Endothelial cell of umbilical vein (primary cell): ENCODE results near the gene CIDEB. TPM values are rescaled to one million over a fixed set of nuclear protein-coding genes. Genes with fewer than 3 reads are reported as not detected.
A peak's percentile ranks its signal among the peaks of the same experiment; 100 is the strongest.

Source experiments
- BruUV-seq: library from RNA; stranded (reverse); fragments of 400-500 nt; replicated peaks from 2 replicates; lab custom pipeline; 2021; lab: Mats Ljungman, UMichigan
- CTCF ChIA-PET: fragments of 300-600, 350-600 bp; sonication (Branson Sonifier 250); formaldehyde crosslinking; loops from one replicate; lab custom pipeline; 2021; ENCODE audit warnings: antibody characterized with exemption, inconsistent platforms; lab: Charles Lee
- POLR2A ChIA-PET: fragments of 300-600, 350-600 bp; sonication (Branson Sonifier 250); formaldehyde crosslinking; loops from one replicate; lab custom pipeline; 2021; ENCODE audit warnings: antibody characterized with exemption, inconsistent platforms; lab: Charles Lee
- DNase-seq: peaks from one replicate; pipeline ENCODE4 v3.0.0-alpha.2; 2011; ENCODE audit warnings: low read depth, low spot score
- FAIRE-seq: peaks from 2 replicates; lab custom pipeline; 2011; peaks lifted over from hg19 to GRCh38; lab: Jason Lieb, UNC
- H2AFZ ChIP-seq: 2 replicates; pipeline ENCODE4 v1.6.0; 2012; ENCODE audit warnings: low read depth, low read length, control low read depth, inconsistent platforms
- H3K27ac ChIP-seq: 2 replicates; pipeline ENCODE4 v1.5.1; 2011; ENCODE audit warnings: low read depth, mild to moderate bottlenecking, control low read depth, low read length, moderate library complexity; ENCODE audit not compliant: insufficient read depth
- H3K27me3 ChIP-seq, 2 experiments: 2 replicates each; pipeline versions ENCODE4 v1.6.0 to v1.6.1; 2011; ENCODE audit warnings: low read length in 2 of 2, mixed read lengths in 1 of 2; ENCODE audit not compliant: control insufficient read depth in 2 of 2, insufficient read depth in 2 of 2
- H3K36me3 ChIP-seq, 2 experiments: 2 replicates in 1 of 2; 3 replicates in 1 of 2; pipeline ENCODE4 v1.5.1; 2011; ENCODE audit warnings: low read length in 2 of 2, mild to moderate bottlenecking in 1 of 2, moderate library complexity in 1 of 2; ENCODE audit not compliant: control insufficient read depth in 2 of 2, insufficient read depth in 2 of 2; ENCODE audit errors: extremely low read depth in 1 of 2
- H3K4me1 ChIP-seq: 3 replicates; pipeline ENCODE4 v1.5.1; 2011; ENCODE audit warnings: mild to moderate bottlenecking, low read length; ENCODE audit not compliant: control insufficient read depth, insufficient read depth; ENCODE audit errors: extremely low read depth
- H3K4me2 ChIP-seq: 2 replicates; pipeline ENCODE4 v1.6.1; 2011; ENCODE audit warnings: low read length, control low read depth, mixed read lengths; ENCODE audit not compliant: insufficient read depth
- H3K4me3 ChIP-seq, 3 experiments: fragments of 200-600 bp in 1 of 3; sonication (generic), shearing (Covaris generic) in 1 of 3; replicated peaks in 1 of 3; 2 replicates each; pipeline ENCODE4 v1.5.1; 2011 to 2016; ENCODE audit warnings: control low read depth in 3 of 3, low read length in 3 of 3, mild to moderate bottlenecking in 2 of 3, inconsistent platforms in 1 of 3, low read depth in 1 of 3, moderate library complexity in 1 of 3; ENCODE audit not compliant: insufficient read depth in 1 of 3
- H3K79me2 ChIP-seq: 2 replicates; pipeline ENCODE4 v1.6.0; 2012; ENCODE audit warnings: low read length, inconsistent platforms; ENCODE audit not compliant: control insufficient read depth, insufficient read depth
- H3K9ac ChIP-seq: replicated peaks from 2 replicates; pipeline ENCODE3; 2011; ENCODE audit warnings: low read length, control low read depth; ENCODE audit not compliant: insufficient read depth; ENCODE audit errors: extremely low read depth
- H3K9me1 ChIP-seq: replicated peaks from 3 replicates; pipeline ENCODE4 v1.6.0; 2011; ENCODE audit warnings: mild to moderate bottlenecking, low read length; ENCODE audit not compliant: control insufficient read depth, insufficient read depth; ENCODE audit errors: extremely low read depth
- H3K9me3 ChIP-seq: replicated peaks from 2 replicates; pipeline ENCODE4 v1.5.1; 2012; ENCODE audit warnings: low read length, inconsistent platforms; ENCODE audit not compliant: control insufficient read depth, insufficient read depth
- H4K20me1 ChIP-seq: replicated peaks from 2 replicates; pipeline ENCODE3; 2011; ENCODE audit warnings: mild to moderate bottlenecking, low read length; ENCODE audit not compliant: control insufficient read depth, insufficient read depth; ENCODE audit errors: extremely low read depth
- dilution Hi-C: fragments of 300-500 bp; cut with MboI; formaldehyde crosslinking; loops from one replicate; pipeline ENCODE4 v1.15.0; 2019; ENCODE audit warnings: low sequenced_read_pairs; ENCODE audit not compliant: extremely low pct_ligation_motif_present
- intact Hi-C: fragments of 100-400 bp; cut with micrococcal nuclease; formaldehyde crosslinking; loops from one replicate; pipeline ENCODE4 v1.10.0; 2022
- polyA plus RNA-seq, 4 experiments: library from polyadenylated mRNA; depleted of rRNA in 3 of 4; stranded (reverse) in 3 of 4; unstranded in 1 of 4; fragments of >200 nt; gene quantifications; 2 replicates each; pipeline versions ENCODE4 v1.2.1 to v1.2.3, GENCODE V29; 2011 to 2012; ENCODE audit warnings: missing spikeins in 1 of 4
- total RNA-seq: library from RNA; stranded (reverse); gene quantifications from 2 replicates; pipeline ENCODE4 v1.2.3, GENCODE V29; 2021
- TF ChIP-seq, protein P1 (sequence below), 2 donors: IDR thresholded peaks; 1 replicate in 1 of 2; 2 replicates in 1 of 2; pipeline ENCODE4 v1.5.1; 2011; ENCODE audit warnings: low read length in 2 of 2, mild to moderate bottlenecking in 2 of 2, moderate library complexity in 2 of 2, control low read depth in 1 of 2, inconsistent platforms in 1 of 2, low read depth in 1 of 2; ENCODE audit not compliant: insufficient read depth in 1 of 2; ENCODE audit errors: extremely low read depth in 1 of 2
- TF ChIP-seq, protein P2 (sequence below): IDR thresholded peaks from 2 replicates; pipeline ENCODE4 v1.6.1; 2011; ENCODE audit not compliant: insufficient read depth, insufficient read length

The CIDEB gene
- total and polyA plus RNA-seq, 2 donors (not counting 3 experiments of a cell fraction or from before 2014, with no cell fraction given): 5.2 to 7.2 TPM

DNA sequence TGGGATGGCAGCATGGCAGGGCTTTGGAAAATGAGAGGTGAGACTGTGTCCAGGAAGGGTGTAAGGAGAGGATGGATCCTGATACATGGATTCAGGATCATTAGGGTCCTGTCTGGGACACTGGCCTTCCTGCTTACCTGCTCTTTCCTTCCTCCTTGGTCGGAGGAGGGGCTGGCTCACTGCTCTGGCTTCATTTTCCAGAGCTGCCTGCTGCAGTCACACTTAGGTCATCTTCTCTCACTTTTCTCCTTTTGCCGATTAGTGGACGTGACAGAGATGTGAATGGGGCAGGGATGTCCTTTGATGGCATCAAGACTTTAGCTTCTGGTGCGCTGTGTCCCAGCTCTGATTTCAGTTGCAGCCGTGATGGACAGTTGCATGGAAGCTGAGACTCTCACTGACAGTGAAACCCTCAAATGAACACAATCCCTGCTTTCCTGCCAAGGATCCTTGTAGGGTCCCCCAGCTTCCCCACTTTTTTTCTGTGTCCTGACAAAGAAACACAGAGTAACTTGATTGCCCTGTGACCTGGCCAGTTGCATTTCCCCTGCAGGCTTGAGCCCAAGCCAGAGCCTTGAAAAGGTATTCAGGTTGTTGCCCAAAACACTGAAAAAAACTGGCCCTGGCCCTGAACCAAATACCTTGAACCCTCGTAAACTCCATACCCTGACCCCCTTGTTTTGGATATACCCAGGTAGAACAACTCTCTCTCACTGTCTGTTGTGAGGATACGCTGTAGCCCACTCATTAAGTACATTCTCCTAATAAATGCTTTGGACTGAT lies 756 bp upstream of the CIDEB start:
- TF ChIP-seq, protein P1, sequence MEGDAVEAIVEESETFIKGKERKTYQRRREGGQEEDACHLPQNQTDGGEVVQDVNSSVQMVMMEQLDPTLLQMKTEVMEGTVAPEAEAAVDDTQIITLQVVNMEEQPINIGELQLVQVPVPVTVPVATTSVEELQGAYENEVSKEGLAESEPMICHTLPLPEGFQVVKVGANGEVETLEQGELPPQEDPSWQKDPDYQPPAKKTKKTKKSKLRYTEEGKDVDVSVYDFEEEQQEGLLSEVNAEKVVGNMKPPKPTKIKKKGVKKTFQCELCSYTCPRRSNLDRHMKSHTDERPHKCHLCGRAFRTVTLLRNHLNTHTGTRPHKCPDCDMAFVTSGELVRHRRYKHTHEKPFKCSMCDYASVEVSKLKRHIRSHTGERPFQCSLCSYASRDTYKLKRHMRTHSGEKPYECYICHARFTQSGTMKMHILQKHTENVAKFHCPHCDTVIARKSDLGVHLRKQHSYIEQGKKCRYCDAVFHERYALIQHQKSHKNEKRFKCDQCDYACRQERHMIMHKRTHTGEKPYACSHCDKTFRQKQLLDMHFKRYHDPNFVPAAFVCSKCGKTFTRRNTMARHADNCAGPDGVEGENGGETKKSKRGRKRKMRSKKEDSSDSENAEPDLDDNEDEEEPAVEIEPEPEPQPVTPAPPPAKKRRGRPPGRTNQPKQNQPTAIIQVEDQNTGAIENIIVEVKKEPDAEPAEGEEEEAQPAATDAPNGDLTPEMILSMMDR (IDR thresholded peaks at IDR 0.05; ENCODE audit: extremely low read depth in 1 of 2, insufficient read depth in 1 of 2, low read depth in 1 of 2, low read length in 2 of 2): peak in 1 of 2 donors; percentile 1
- TF ChIP-seq, protein P2, sequence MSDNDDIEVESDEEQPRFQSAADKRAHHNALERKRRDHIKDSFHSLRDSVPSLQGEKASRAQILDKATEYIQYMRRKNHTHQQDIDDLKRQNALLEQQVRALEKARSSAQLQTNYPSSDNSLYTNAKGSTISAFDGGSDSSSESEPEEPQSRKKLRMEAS: no peak
- no peaks in the 10 kb centered on the region for H3K9me1 ChIP-seq
- no peak overlapping the region for H3K4me2 ChIP-seq
- POLR2A ChIA-PET: interaction anchor here (0.9 to 1.2 kb wide), 3 partner anchors 66 to 95 kb away, joined by 3 to 4 read pairs (median 3); partner anchors contain the start of genes CHMP4A, MDP1 and TINF2
- no peaks in the 10 kb centered on the region for H3K9me3 ChIP-seq
- no peak overlapping the region for H3K4me3 ChIP-seq
- BruUV-seq: no TSS peak
- intact Hi-C loops: loop anchor here (1.0 kb wide), 2 partner anchors 37 to 66 kb away; partner anchors contain the start of genes RABGGTA and TINF2
- FAIRE-seq: no peak
- no peak overlapping the region for H3K9ac ChIP-seq
- no peak overlapping the region for H2AFZ ChIP-seq
- dilution Hi-C loops: no loop called here
- no peak for DNase-seq
- H4K20me1 ChIP-seq: no peaks in the 10 kb centered on the region
- H3K27ac ChIP-seq: no peak overlapping the region
- peaks cover 0 to 29% of the 10 kb centered on the region in 2 experiments for H3K36me3 ChIP-seq
- no peaks in the 10 kb centered on the region for H3K79me2 ChIP-seq
- H3K4me1 ChIP-seq: peaks cover 37% of the 10 kb centered on the region
- CTCF ChIA-PET: interaction anchor here (0.6 to 7.4 kb wide), 45 partner anchors 8 to 754 kb away, joined by 3 to 122 read pairs (median 5); partner anchors contain the start of genes CHMP4A, DHRS1, GMPR2 and IPO4
- H3K27me3 ChIP-seq: no peaks in the 10 kb centered on the region
